Measurements from ENCODE around the gene MAP3K6.
"Not testable (repeated sequence)": the region's sequence is repeated elsewhere in the genome, so short reads cannot be mapped to it uniquely, and the experiment has no call there.

MAP3K6 gene

GRCh38 chr1:27397110-27397509 lies 30.3 kb upstream of the MAP3K6 start:
- no peak for FAIRE-seq

- FAIRE-seq = peak; percentile 15
These were observed 28.9 kb upstream of the MAP3K6 start for GRCh38 chr1:27395441-27396195.

GRCh38 chr1:27394925-27395324 lies 28.2 kb upstream of the MAP3K6 start:
- no peak for FAIRE-seq

- no peak for FAIRE-seq
These were observed 27.5 kb upstream of the MAP3K6 start for GRCh38 chr1:27394282-27394658.

GRCh38 chr1:27393641-27394281 lies 27.0 kb upstream of the MAP3K6 start:
- no peak for FAIRE-seq

- no peak for FAIRE-seq
These were observed 26.2 kb upstream of the MAP3K6 start for GRCh38 chr1:27392778-27393635.

- no peak for FAIRE-seq
These were observed 25.5 kb upstream of the MAP3K6 start, which contains the start of gene GPR3 for GRCh38 chr1:27392096-27392777. Gene GPR3, plus strand, starts transcription at chr1:27392622. Its CDS starts 1,177 bp downstream, at chr1:27393799.

DNA sequence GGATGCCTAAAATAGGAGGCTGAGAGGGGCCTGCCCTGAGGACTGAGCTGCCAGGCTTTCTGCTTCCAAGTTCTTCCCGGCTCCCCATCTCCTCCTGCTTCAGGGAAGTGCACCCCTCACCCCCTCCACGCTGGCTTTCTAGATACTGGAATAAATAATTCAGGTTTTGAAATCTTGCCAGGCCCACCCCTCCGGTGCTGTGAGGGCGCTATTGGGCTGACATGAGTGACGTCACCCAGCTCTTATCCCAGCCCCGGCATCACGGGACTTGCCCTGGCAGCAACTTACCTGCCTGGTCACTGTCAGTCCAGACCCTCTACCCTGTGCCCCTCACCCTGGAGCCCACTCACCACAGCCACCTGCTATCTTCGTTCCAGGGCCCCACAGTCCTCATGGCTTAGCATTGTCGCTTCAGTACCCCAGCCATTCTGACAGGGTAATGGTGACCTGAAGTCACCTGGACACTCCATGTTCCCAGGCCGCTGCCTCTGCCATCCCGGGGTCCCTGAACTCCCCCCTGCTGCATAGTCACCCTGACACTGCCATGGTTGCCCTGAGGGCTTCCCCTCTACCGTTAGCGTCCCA lies 24.8 kb upstream of the MAP3K6 start:
- no peak for FAIRE-seq

DNA sequence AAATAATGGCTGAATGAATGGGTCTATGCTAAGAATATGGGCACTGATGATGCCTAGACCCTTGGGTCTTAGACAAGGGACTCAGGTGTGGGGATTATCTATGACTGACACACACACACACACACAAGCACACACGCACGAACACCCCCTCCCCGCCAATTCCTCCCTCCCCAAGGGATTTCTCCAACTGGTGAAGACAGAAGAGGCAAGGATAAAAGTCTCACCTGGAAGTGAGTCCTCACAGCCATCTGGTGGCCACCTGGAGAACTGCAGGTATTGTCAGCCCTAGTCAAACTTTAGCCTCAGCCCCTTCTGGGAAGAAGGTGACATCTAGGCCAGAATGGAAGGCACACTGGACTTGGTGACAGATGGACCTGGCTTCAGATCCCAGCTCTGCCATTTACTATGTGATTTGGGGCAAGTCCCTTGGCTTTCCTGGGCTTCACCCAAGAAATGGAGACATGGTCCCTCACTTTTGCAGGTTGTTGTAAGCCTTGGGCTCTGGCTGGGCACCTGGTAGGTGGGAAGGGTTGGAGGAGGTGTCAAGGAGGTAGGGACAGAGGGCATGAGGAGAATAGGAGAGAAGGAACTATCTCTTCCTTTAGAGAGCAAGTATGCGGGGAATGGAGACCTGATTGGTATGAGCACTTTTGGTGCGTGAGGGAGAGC lies 21.7 kb upstream of the MAP3K6 start:
- FAIRE-seq = no peak

- not testable (repeated sequence) for FAIRE-seq
These were observed 18.0 kb upstream of the MAP3K6 start for GRCh38 chr1:27384797-27385196.

DNA sequence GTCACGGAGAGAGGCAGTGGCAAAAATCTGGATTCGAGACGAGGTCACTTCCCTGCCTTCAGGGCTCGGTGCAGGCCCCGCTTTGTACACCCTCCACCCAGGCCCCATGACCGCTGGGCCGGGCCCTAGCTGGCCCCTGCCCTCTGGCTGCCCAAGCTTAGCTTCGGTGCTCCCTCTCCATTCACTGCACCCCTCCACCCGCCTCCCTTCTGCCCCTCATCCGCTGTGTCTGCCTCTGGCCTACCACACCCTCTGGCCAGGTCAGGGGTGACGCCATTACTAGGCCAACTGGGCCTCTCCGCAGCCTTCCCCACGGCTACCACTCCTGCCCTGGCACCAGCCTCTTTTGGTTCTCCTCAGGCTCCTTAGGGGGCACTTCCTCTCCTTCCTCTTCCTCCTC lies 16.9 kb upstream of the MAP3K6 start:
- no peak for FAIRE-seq

GRCh38 chr1:27383039-27383605 lies 16.4 kb upstream of the MAP3K6 start, which contains the start of gene CD164L2:
Gene CD164L2, minus strand, starts transcription at chr1:27383333. Its CDS starts 94 bp downstream, at chr1:27383239.
- FAIRE-seq = no peak

- FAIRE-seq = no peak
These were observed 15.4 kb upstream of the MAP3K6 start for GRCh38 chr1:27381969-27382762.

DNA sequence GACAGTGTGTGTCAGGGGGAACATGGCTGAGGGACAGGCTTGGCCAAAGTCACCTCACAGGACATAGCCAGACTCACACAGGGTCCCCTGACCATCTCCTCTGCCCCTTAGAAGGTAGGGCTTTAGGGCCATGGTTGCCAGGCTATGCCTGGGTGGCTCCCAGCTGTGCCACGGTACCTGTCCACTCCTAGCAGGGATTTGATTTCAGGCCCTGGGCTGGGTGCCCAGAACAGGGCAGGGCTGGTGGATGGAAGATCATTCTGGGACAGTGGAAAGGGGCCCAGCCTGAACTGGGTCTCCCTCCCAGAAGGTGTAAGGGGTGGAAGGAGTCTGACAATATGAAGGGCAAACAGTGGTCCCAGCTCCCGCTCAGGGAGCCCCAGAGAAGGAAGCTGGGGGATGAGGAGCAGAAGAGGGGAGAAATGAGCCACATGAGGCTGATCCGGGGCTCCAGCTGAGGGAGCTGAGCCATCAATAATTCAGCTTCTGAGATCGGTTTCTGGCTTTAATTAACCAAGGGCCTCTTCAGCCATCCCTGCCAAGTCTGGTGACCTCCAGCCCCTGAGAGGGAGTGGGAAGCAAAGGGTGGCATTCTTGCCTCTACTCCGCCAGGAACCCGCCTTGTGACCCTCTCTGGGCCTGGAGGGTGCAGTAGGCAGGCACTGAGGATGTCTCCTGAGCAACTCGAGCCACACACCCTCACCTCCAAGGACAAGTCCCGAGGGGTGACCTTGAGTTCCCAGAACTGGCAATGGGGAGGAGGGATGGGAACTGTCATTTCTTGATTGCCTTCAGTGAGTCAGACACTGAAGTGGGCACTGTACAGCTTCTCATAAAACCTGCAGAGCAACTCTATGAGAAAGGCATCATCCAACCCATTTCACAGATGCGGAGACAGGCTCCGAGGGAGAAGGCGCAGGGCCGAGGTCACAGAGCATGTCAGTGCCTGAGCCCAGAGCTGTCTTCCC lies 14.3 kb upstream of the MAP3K6 start:
- no peak for FAIRE-seq

- no peak for FAIRE-seq
These were observed 13.5 kb upstream of the MAP3K6 start for GRCh38 chr1:27380224-27380623.

DNA sequence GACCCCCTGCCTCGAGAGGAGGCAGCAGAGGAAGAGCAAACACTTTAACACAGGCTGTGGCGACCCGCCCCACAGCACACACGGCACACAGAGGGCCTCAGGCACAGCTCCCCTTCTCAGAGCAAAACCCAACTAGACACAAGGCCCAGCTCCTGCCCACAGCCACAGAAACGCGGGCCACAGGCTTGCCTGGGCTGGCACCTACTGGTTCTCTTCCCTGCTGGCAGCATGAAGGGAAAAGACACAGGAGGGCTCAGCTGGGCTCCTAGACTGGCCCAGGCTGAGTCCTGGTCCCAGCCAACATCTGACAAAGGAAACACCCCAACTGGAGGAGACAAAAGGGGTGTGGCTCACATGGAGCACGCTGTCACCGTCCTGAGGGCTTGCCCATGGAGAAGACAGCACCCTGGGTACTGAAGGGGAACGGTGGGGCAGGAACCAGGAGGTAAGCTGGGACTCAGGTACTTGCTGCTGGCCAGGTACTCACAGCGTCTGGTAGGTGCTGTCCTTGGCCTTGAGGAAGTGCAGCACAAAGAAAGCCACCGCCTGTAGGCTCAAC lies 12.9 kb upstream of the MAP3K6 start:
- no peak for FAIRE-seq

DNA sequence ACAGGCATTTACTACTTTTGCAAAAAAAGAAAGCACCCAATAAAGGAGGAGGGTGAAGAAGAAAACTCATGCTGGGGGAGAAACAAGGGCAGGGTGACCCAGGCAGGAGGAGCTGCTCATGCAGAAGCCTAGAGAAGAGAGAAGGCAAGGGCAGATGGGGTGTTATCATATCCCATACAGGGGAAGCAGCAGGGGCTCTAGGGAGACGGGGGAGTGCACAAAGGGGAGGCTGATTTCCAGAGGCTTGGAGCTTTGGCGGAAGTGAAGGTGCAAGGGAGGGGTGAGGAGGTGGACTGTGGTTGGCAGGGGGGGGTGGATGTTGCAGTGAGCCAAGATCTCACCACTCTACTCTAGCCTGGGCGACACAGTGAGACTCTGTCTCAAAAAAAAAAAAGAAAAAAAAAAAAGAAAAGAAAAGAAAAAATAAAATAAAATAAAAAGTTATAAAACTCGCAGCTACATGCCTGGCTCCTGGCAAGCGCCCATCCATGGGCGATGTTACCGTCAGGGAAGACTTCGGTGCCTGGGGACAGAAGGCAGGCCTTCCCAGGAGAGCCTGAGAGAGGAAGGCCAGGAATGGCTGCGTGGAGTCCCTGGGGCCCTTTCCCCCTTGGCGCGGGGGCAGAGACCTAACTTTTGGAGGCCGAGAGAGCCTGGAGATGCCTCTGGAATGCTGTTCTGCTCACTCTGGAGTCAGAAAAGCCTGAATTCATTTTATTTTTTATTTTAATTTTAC lies 11.2 kb upstream of the MAP3K6 start:
- FAIRE-seq = no peak
